Sigmoid colon (tissue), 7 donors: Measurements from ENCODE around the gene FMO5. TPM values are rescaled to one million over a fixed set of nuclear protein-coding genes. Genes with fewer than 3 reads are reported as not detected.

Source experiments
- DNase-seq: peaks from one replicate; pipeline ENCODE4 v3.0.0-alpha.2; 2019
- H3K27ac ChIP-seq, 4 donors: fragments of 200-600 bp; sonication (generic); one replicate each; pipeline ENCODE4 v1.5.1; 2016 to 2019; ENCODE audit warnings: mild to moderate bottlenecking in 1 of 4
- H3K27me3 ChIP-seq, 3 donors: fragments of 200-600 bp; sonication (generic); one replicate each; pipeline ENCODE4 v1.5.1; 2019; ENCODE audit warnings: mild to moderate bottlenecking in 1 of 3
- H3K36me3 ChIP-seq, 4 donors: fragments of 200-600 bp; sonication (generic); one replicate each; pipeline ENCODE4 v1.5.1; 2016 to 2019
- H3K4me1 ChIP-seq, 4 donors: fragments of 200-600 bp; sonication (generic); one replicate each; pipeline ENCODE4 v1.5.1; 2017 to 2019
- H3K4me3 ChIP-seq, 4 donors: fragments of 200-600 bp; sonication (generic); one replicate each; pipeline ENCODE4 v1.5.1; 2017 to 2019; ENCODE audit warnings: mild to moderate bottlenecking in 2 of 4, moderate library complexity in 1 of 4
- H3K9me3 ChIP-seq, 4 donors: fragments of 200-600 bp in 3 of 4; sonication (generic) in 3 of 4; one replicate each; pipeline versions ENCODE4 v1.5.1 to v1.6.1; 2013 to 2019
- EP300 ChIP-seq, 4 donors: sonication (generic); formaldehyde crosslinking; IDR thresholded peaks; one replicate each; pipeline ENCODE4 v1.6.1; 2017; ENCODE audit warnings: antibody characterized with exemption in 4 of 4
- POLR2A ChIP-seq, 2 donors: fragments of 450-650 bp; IDR thresholded peaks; one replicate each; pipeline ENCODE4 v1.6.1; 2016; ENCODE audit warnings: antibody characterized with exemption in 2 of 2, mild to moderate bottlenecking in 2 of 2, moderate library complexity in 2 of 2
- POLR2AphosphoS5 ChIP-seq, 4 donors: sonication (generic); formaldehyde crosslinking; IDR thresholded peaks; one replicate each; pipeline ENCODE4 v1.6.1; 2017; ENCODE audit warnings: antibody characterized with exemption in 4 of 4
- WGBS, 2 donors: extraction: QIAGEN DNeasy Blood & Tissue Kit; methylation state at CpG; one replicate each; pipeline ENCODE4 v1.1.7; 2013; 5-methylcytosine and 5-hydroxymethylcytosine counted together
- intact Hi-C: fragments of 100-400 bp; cut with DNase I; formaldehyde crosslinking; loops from one replicate; pipeline ENCODE4 v1.15.1; 2023
- polyA plus RNA-seq, 3 donors: library from polyadenylated mRNA; stranded (reverse); fragments of 200-250 nt; gene quantifications; one replicate each; pipeline ENCODE4 v1.2.3, GENCODE V29; 2013
- total RNA-seq, 4 donors: library from RNA; depleted of rRNA; stranded (reverse); fragments of >200 nt; gene quantifications; one replicate each; pipeline ENCODE4 v1.1.0, GENCODE V29; 2016
- TF ChIP-seq, protein P1 (sequence below), 4 experiments: fragments of 450-650 bp in 3 of 4; fragments of 200-600 bp in 1 of 4; IDR thresholded peaks; one replicate each; pipeline ENCODE4 v1.5.1; 2016 to 2019; ENCODE audit warnings: antibody characterized with exemption in 4 of 4, mild to moderate bottlenecking in 3 of 4, moderate library complexity in 2 of 4
- donor health status: healthy with polysubstance abuse.
- donor health status: Bipolar disorder and iron deficiency.
- donor health status: healthy.

Gene FMO5
- total and polyA plus RNA-seq, 7 donors: 1.9 to 48.8 (median 7.1) TPM

DNA sequence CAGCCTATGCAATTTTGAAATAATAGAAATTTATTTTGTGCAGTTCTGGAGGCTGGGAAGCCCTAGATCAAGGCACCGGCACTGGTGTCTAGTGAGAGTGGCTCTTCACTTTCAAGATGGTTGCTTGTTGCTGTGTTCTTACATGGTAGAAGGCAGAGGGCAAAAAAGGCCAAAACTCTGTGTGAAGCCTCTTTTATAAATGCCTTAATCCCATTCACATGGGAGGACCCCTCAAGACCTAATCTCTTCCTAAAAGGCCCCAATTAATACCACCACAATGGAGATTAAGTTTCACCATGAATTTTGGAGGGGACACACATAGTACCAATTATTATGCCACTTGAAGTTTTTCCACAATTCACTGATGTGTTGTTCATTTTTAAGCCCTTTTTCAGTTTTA is 73.9 kb downstream of the FMO5 start:
- Histone ChIP-seq H3K9me3 (no peaks in the 10 kb centered on the region), H3K4me3 (no peak overlapping the region), H3K4me1 (no peaks in the 10 kb centered on the region), H3K27me3 (no peaks in the 10 kb centered on the region), H3K27ac (no peak overlapping the region), H3K36me3 (peaks cover 0 to 26% (median 11%) of the 10 kb centered on the region in 4 donors)
- intact Hi-C loops: no loop called here
- WGBS, 2 donors: 96 to 98% methylated on average over 1 of the region's 1 CpG
- TF ChIP-seq, protein P1, sequence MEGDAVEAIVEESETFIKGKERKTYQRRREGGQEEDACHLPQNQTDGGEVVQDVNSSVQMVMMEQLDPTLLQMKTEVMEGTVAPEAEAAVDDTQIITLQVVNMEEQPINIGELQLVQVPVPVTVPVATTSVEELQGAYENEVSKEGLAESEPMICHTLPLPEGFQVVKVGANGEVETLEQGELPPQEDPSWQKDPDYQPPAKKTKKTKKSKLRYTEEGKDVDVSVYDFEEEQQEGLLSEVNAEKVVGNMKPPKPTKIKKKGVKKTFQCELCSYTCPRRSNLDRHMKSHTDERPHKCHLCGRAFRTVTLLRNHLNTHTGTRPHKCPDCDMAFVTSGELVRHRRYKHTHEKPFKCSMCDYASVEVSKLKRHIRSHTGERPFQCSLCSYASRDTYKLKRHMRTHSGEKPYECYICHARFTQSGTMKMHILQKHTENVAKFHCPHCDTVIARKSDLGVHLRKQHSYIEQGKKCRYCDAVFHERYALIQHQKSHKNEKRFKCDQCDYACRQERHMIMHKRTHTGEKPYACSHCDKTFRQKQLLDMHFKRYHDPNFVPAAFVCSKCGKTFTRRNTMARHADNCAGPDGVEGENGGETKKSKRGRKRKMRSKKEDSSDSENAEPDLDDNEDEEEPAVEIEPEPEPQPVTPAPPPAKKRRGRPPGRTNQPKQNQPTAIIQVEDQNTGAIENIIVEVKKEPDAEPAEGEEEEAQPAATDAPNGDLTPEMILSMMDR (IDR thresholded peaks at IDR 0.05): no peak
- TF ChIP-seq EP300 (IDR thresholded peaks at IDR 0.05): no peak
- no peak for TF ChIP-seq POLR2AphosphoS5 (IDR thresholded peaks at IDR 0.05)
- TF ChIP-seq POLR2A (IDR thresholded peaks at IDR 0.05): no peak
- DNase-seq: no peak

- 89 to 91% methylated on average over 2 of the region's 2 CpGs for WGBS, 2 donors
- TF ChIP-seq POLR2A (IDR thresholded peaks at IDR 0.05): no peak
- TF ChIP-seq EP300 (IDR thresholded peaks at IDR 0.05): no peak
- H3K36me3 ChIP-seq: no peaks in the 10 kb centered on the region
Observed at GRCh38 chr1:147142886-147143285, 82.3 kb downstream of the FMO5 start.

More at GRCh38 chr1:147142886-147143285, 82.3 kb downstream of the FMO5 start:
- no peak overlapping the region for H3K27ac ChIP-seq
- no peaks in the 10 kb centered on the region for H3K9me3 ChIP-seq
- H3K4me3 ChIP-seq: no peak overlapping the region
- no peaks in the 10 kb centered on the region for H3K27me3 ChIP-seq
- DNase-seq: no peak
- intact Hi-C loops: no loop called here
- no peaks in the 10 kb centered on the region for H3K4me1 ChIP-seq

Other genes with a start within 250 kb of the FMO5 start
- 10 to 100 TPM; 33.5 to 40.3 (median 38.5) TPM for gene PRKAB2, start 52.9 kb downstream of the FMO5 start, total RNA-seq
- gene PRKAB2, start 52.9 kb downstream of the FMO5 start, polyA plus RNA-seq: 1 to 10 TPM; 5.4 to 6.9 (median 6.7) TPM
- 10 to 100 TPM; 19.7 to 27.4 (median 23.6) TPM for gene CHD1L, start 17.3 kb upstream of the FMO5 start, total RNA-seq
- gene CHD1L, start 17.3 kb upstream of the FMO5 start, polyA plus RNA-seq: 10 to 100 TPM; 12.6 to 20.6 (median 18.3) TPM